ENCODE results near the gene B4GALT1.

Gene B4GALT1, protein sequence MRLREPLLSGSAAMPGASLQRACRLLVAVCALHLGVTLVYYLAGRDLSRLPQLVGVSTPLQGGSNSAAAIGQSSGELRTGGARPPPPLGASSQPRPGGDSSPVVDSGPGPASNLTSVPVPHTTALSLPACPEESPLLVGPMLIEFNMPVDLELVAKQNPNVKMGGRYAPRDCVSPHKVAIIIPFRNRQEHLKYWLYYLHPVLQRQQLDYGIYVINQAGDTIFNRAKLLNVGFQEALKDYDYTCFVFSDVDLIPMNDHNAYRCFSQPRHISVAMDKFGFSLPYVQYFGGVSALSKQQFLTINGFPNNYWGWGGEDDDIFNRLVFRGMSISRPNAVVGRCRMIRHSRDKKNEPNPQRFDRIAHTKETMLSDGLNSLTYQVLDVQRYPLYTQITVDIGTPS

DNA sequence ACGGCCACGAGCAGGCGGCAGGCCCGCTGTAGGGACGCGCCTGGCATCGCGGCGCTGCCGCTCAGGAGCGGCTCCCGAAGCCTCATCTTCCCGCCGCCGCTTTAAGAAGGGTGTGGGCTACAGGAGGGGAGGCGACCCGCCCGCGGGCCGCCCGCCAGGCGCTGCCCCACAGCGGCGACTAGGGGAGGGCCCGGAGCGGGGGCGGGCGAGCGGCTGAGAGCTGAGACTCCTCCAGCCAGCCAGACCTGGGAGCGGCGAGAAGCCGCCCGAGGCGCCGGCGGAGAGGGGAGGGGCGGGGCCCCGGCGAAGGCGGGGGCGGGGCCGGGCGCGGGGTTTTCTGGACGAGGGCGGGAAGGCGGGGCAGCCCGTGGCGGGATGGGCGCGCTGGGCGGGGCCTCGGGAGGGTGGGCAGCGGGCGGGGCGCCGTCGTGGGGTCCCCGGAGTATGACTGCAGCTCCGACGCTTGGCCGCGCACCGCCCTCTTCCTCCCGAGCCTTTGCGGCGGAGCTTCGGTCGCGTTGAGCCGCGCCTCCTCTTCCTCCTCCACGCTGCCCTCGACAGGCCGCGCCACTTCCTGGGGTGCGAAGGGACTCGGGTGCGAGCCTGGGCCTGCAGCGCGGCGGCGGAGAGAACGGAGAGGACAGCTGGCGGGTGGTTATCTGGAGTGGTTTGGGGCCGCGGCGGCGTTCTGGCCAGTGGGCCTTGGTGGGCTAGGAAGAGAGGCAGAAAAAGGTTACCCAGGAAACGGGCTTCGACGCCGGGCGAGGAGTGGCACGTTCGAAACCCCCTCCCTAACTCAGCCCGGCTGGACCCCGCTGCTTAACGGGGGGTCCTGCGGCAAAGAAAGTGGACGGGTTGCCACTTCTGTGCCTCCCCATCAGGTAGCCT, at the start of gene B4GALT1:
TSS of gene B4GALT1 (minus strand) at position 253 of the 888 bp plus-strand sequence. CDS start at position 86, 167 bp downstream.
- peak; percentile 92 to 94 for DNase-seq

DNA sequence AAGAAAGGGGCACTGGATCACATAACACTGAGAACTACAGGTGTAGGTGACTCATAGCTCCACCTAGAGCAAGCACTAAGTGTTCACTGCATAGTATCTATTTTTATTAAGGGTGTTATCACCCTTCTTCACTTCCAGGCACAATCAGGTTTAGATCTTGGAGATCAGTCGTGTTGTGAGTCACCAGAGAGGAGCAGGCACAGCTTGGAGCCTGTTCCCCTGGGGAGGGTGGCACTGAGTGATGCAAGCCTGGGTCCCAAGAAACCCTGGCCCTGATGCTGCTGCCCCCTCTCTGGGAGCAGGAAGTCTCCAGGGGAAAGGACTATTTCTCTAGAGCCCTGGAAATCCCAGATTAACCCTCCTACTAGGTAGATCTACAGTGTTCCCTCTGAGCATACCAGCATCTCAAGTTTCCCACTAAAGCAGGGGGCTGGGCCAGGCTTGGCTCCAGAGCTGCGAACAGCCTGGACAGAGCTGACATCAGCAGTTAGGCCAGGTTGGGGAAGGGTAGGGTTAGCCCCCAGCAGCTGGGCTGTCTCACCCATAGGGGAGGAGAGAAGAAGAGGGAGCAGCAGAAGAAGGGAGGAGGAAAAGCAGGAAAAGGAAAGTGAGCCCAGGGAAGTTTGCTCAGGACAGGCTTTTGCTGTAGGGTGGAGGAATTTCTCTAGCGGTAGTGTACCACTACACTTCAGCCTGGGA, 44.7 kb upstream of the B4GALT1 start:
- DNase-seq = no peak

DNA sequence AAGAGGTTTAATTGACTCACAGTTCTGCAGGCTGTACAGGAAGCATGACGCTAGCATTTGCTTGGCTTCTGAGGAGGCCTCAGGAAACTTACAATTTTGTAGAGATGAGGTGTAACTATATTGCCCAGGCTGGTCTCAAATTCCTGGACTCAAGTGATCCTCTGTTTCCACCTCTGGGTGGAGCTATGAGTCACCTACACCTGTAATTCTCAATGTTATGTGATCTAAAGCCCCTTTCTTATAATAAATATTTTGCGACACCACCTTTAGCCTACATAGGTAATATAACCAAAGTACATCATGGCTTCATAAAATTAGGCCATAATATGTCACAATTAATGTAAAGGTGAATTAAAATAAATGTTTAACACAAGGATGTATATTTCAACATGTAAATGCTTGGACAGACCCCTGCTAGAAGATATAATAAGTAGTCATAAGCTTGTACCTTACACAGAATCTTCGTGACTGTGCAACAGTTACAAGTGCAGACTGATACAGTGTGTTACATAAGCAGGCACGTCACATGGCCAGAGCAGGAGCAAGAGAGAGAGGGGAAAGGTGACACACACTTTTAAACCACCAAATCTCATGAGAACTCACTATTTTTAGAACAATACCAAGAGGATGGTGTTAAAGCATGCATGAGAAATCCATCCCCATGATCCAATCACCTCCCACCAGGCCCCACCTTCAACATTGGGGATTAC, 43.0 kb upstream of the B4GALT1 start:
- DNase-seq = no peak

GRCh38 chr9:33209394-33209793, 42.3 kb upstream of the B4GALT1 start:
- DNase-seq = no peak

DNA sequence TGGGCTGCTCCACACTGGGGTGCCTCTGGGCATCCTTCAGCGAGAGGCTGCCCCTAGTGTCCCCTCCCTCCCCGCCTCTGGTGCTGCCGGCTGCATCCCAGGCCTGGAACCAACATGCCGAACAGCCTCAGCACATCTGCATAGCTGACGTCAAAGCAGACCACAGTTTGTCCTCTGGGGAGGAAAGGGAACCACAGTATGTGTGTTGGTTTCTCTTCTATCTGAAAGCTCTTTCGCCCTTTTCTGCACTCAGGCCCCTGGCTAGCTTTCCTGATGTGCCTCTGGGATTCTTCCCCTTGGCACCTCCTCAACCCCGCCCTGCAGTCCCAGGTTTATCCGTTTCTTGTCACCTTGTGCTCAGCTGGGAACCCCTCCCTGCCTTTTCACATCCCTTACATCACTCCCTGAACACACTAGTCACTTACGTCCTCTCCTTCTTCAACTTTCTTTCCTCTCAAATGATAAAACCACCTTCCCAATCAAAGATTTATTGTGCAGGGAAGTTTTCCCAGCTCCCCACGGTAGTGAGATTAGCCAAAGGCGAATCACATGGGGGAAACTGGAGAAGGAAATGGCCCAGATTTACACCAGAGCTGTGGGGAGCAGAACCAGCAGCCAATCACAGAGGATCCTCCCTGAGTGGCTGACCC, 35.5 kb upstream of the B4GALT1 start:
- DNase-seq = peak in 1 of 2 donors; percentile 3

DNA sequence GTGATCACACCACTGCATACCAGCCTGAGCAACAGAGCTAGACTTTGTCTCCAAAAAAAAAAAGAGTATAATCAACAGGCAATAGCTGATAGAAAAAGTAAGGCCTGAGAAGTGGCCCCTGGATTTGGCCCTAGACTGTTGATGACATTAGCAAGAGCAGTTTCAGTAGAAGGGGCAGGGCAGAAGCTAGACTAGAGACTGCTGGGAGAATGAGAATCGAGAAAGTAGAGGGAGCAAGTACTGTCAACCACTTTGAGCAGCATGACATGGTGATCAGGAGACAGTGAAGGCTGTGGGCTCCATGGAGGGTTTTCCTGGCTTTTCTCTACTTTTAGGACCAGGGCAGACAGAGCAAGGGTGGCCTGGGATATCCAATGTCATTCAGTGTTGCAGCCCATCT, 34.9 kb upstream of the B4GALT1 start:
- DNase-seq = no peak

GRCh38 chr9:33198165-33198564, 31.0 kb upstream of the B4GALT1 start:
- no peak for DNase-seq

GRCh38 chr9:33197279-33198152, 30.4 kb upstream of the B4GALT1 start:
- no peak for DNase-seq

DNA sequence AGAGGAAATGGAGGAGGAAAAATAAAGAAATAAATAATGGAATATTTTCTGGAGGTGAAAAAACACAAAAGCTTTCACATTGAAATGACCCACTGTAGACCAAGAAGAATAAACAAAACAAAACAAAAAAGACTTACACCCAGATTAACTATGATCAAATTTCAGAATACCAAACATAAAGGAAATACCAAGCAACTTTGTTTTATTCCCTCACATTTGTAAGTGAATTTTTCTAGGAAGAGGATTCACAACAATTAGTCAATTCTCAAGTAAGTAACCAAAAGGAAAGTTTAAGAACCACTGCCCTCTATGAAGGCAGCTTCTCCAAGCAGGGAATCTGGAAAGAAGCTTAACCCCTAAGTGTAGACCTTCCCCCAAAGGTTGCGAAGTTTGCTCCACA, 29.6 kb upstream of the B4GALT1 start:
- DNase-seq = no peak

DNA sequence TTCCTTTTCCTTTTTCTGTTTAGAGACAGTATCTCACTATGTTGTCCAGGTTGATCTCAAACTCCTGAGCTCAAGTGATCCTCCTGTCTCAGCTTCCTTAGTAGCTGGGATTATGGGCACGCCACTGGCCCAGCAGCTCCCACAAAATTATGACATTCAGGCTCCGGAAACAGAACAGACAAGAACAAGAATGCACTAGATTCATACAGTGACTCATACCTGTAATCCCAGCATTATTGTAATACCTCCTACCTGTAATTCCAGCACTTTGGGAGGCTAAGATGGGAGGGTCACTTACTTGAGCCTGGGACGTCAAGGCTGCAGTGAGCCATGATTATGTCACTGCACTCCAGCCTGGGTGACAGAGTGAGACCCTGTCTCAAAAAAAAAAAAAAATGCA, 26.7 kb upstream of the B4GALT1 start:
- DNase-seq = no peak

GRCh38 chr9:33192493-33193255, 25.5 kb upstream of the B4GALT1 start:
- no peak for DNase-seq

GRCh38 chr9:33190021-33190705, 23.0 kb upstream of the B4GALT1 start:
- DNase-seq = no peak

GRCh38 chr9:33189331-33189791, 22.2 kb upstream of the B4GALT1 start:
- no peak for DNase-seq

GRCh38 chr9:33188711-33189110, 21.6 kb upstream of the B4GALT1 start:
- DNase-seq = no peak

DNA sequence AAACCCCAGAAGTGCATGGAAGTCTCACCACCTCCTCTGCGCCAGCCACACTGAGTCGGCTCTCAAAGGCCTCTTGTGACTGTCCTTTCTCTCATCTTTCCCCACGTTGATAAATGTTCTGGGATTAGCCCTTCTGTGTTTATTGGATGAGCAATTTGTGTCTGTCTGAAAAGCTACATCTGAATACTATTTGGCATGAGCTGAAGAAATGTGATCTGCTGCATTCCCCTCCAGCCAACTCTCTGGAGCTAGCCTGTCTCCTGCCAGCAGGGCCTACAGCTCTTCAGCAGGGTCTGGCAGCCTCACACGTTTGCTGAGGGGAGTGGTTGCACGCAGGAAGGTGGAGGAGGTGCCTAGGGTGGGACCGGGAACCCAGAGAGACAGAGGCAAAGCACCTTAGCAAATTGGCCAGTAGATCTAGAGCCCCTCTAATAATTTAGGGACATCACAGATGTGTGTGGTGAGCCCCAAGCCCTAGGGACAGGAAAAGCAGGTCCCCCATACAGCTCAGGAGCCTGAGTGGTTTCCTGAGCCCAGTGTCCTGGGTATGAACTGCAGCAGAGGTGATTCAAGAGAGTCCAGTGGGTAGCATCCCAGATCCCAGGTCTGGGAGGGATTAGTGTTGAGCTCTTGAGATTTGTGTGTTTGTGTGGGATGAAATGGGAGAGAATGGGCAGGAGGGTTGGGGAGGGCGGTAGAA, 20.5 kb upstream of the B4GALT1 start:
- DNase-seq = no peak

- DNase-seq = no peak
These were observed 19.5 kb upstream of the B4GALT1 start for GRCh38 chr9:33186457-33187168.

DNA sequence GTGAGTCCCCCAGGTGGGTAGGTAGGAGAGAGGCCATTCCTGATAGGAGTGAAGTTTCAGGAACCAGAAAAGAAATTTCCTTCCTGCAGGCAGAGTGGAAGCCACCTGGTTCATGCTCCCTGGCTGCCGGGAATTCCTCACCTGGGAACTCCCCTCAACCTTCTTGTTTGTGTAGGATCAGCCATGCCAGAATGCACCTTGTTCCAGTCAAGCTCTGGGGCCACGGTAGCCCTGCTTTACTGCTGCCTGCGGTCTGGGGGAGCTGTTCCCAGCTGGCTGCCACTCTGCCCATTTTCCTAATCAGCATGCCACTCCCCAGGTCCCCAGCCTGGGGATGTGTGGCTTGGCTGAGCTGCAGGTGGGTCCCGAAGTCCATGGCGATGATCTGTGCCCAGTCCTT, 18.7 kb upstream of the B4GALT1 start:
- no peak for DNase-seq

DNA sequence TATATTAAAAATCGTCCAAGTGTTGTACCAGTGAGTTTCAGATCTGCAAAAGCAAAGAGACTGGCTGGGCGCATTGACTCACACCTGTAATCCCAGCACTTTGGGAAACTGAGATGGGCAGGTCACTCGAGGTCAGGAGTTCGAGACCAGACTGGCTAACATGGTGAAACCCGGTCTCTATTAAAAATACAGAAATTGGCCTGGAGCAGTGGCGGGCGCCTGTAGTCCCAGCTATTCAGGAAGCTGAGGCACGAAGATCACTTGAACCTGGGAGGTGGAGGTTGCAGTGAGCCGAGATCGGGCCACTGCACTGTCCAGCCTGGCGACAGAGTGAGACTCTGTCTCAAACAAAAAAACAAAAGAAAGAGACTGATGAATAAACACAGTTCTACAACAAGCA, 18.3 kb upstream of the B4GALT1 start:
- no peak for DNase-seq
